Spinal cord (tissue), 10 donors: ENCODE results near the gene PNRC1. TPM values are rescaled to one million over a fixed set of nuclear protein-coding genes. Genes with fewer than 3 reads are reported as not detected.

Experiments
- DNase-seq, 6 donors: peaks; one replicate each; pipeline versions ENCODE4 v3.0.0 to v3.0.0-alpha.2; 2013 to 2015; ENCODE audit warnings: low spot score in 6 of 6, low read depth in 4 of 6
- H3K27ac ChIP-seq: one replicate; pipeline ENCODE4 v1.5.1; 2013; ENCODE audit warnings: low read depth, low read length, control low read depth
- H3K27me3 ChIP-seq: one replicate; pipeline ENCODE4 v1.6.1; 2013; ENCODE audit warnings: low read length; ENCODE audit not compliant: control insufficient read depth, insufficient read depth
- H3K36me3 ChIP-seq: one replicate; pipeline ENCODE4 v1.6.1; 2013; ENCODE audit warnings: low read length; ENCODE audit not compliant: control insufficient read depth, insufficient read depth
- H3K4me1 ChIP-seq: one replicate; pipeline ENCODE4 v1.6.1; 2013; ENCODE audit warnings: low read length; ENCODE audit not compliant: control insufficient read depth, insufficient read depth
- H3K4me3 ChIP-seq: one replicate; pipeline ENCODE4 v1.5.1; 2013; ENCODE audit warnings: low read depth, low read length, control low read depth
- H3K9me3 ChIP-seq: one replicate; pipeline ENCODE4 v1.6.1; 2013; ENCODE audit warnings: low read length; ENCODE audit not compliant: control insufficient read depth, insufficient read depth
- WGBS: methylation state at CpG from one replicate; pipeline ENCODE4 v1.1.5; 2013; ENCODE audit warnings: missing lambda C conversion rate; ENCODE audit not compliant: insufficient coverage; 5-methylcytosine and 5-hydroxymethylcytosine counted together
- polyA plus RNA-seq, 2 donors: library from polyadenylated mRNA; unstranded; fragments of 120-200 nt; gene quantifications; one replicate each; pipeline ENCODE4 v1.2.1, GENCODE V29; 2013; ENCODE audit not compliant: insufficient read length in 2 of 2
- total RNA-seq, 2 donors: library from RNA; depleted of rRNA in 1 of 2; stranded (reverse); fragments of 120-200 nt in 1 of 2; fragments of >200 nt in 1 of 2; gene quantifications; one replicate each; pipeline versions ENCODE4 v1.2.3 to v1.2.4, GENCODE V29; 2013 to 2014
- donor health status: healthy.

Gene PNRC1
- total and polyA plus RNA-seq, 4 donors: 71.0 to 121 (median 90.5) TPM

DNA sequence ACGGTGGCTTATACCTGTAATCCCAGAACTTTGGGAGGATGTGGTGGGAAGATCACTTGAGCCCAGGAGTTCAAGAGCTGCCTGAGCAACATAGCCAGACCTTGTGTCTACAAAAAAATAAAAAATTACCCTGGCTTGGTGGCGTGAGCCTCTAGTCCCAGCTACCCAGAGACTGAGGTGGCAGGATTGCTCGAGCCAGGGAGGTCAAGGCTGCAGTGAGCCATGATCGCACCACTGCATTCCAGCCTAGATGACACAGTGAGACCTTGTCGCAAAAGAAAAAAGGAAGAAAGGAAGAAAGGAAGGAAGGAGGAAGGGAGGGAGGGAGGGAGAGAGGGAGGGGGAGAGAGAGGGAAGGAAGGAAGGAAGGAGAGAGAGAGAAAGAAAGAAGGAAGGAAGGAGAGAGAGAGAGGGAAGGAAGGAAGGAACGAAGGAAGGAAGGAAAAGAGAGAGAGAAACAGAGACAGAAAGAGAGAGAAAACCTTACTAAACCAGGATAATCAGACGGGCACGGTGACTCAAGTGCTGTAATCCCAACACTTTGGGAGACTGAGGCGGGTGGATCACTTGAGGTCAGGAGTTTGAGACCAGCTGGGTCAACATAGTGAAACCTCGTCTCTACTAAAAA lies 10.9 kb upstream of the PNRC1 start:
- no peaks in the 10 kb centered on the region for H3K4me1 ChIP-seq
- peaks cover 1% of the 10 kb centered on the region for H3K9me3 ChIP-seq
- H3K27me3 ChIP-seq: no peaks in the 10 kb centered on the region
- no peak for DNase-seq
- no peak overlapping the region for H3K4me3 ChIP-seq
- no peaks in the 10 kb centered on the region for H3K36me3 ChIP-seq
- H3K27ac ChIP-seq: no peak overlapping the region
- WGBS: 77% methylated on average over 6 of the region's 10 CpGs

DNA sequence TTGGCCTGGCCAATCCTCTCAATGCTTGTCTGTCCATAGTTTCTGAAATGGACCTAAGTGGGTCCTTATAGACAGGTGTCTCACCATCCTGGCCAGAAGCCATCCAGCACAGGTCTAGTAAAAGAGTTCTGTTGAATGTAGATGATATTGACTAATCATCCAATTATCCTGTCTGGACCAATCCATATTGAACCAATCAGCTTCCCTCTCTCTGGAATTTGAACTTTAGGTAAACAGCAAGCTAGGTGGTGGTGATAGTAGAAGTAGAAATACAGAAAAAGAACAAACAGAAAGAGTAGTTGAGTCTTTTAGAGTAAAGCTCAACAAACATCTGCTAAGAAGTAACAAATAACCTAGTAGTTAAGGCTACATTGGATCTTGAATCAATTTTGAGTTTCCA lies 9.5 kb upstream of the PNRC1 start:
- H3K36me3 ChIP-seq: no peaks in the 10 kb centered on the region
- peaks cover 1% of the 10 kb centered on the region for H3K9me3 ChIP-seq
- H3K4me1 ChIP-seq: no peaks in the 10 kb centered on the region
- H3K27ac ChIP-seq: no peak overlapping the region
- H3K4me3 ChIP-seq: no peak overlapping the region
- no peak for DNase-seq
- no peaks in the 10 kb centered on the region for H3K27me3 ChIP-seq

DNA sequence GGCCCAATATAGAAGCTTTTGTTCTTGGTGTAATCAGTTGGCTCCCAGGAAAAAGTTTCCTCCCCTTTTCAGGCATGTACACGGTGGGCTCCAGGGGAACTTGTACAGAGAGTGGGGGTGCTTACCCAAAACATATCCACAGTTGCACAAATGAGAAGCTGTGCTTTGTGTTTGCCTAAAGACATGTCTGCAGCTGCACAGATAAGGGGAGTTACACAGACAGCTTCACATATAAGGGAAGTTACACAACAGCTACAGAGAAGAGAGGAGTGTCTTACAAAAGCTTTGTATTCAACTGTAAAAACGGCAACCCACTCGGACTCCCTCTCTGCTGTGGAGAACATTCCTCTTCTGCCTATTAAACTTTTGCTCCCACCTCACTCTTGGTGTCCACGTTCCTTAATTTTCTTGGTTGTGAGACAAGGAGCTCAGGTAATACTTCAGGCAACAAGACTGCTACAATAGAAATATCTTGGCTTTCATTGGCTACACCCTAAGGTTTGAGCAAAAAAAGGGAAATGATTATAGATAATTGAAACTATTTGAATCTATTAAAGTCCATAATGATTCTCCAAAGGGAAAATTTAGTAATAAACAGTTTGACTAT lies 7.4 kb upstream of the PNRC1 start:
- Histone ChIP-seq H3K27ac (peak overlapping the region; percentile 7), H3K4me3 (no peak overlapping the region), H3K9me3 (peaks cover 1% of the 10 kb centered on the region), H3K36me3 (no peaks in the 10 kb centered on the region), H3K4me1 (no peaks in the 10 kb centered on the region), H3K27me3 (no peaks in the 10 kb centered on the region)
- 62% methylated on average over 3 of the region's 4 CpGs for WGBS
- DNase-seq: no peak

DNA sequence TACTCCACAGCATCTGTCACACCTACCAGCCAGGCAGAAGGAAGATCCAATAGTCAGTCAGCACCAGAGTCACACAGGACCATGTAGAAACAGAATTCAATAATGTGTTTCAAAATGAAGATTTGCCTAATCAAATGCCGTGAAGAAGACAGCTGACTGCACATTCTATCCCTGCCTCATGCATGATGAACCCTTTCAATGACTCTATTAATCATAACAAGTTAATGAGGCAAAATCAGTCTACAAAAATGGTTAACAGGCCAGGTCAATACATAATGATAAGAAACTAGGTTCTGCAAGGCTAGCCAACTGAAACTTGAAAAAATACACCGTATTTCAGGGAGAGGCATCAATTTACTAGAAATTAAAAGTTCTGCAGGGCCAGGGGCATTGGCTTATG lies 6.7 kb upstream of the PNRC1 start:
- Histone ChIP-seq H3K36me3 (no peaks in the 10 kb centered on the region), H3K27me3 (no peaks in the 10 kb centered on the region), H3K4me3 (no peak overlapping the region), H3K27ac (no peak overlapping the region), H3K9me3 (peaks cover 1% of the 10 kb centered on the region), H3K4me1 (peaks cover 2% of the 10 kb centered on the region)
- WGBS: 100% methylated on average over 2 of the region's 2 CpGs
- DNase-seq: no peak

DNA sequence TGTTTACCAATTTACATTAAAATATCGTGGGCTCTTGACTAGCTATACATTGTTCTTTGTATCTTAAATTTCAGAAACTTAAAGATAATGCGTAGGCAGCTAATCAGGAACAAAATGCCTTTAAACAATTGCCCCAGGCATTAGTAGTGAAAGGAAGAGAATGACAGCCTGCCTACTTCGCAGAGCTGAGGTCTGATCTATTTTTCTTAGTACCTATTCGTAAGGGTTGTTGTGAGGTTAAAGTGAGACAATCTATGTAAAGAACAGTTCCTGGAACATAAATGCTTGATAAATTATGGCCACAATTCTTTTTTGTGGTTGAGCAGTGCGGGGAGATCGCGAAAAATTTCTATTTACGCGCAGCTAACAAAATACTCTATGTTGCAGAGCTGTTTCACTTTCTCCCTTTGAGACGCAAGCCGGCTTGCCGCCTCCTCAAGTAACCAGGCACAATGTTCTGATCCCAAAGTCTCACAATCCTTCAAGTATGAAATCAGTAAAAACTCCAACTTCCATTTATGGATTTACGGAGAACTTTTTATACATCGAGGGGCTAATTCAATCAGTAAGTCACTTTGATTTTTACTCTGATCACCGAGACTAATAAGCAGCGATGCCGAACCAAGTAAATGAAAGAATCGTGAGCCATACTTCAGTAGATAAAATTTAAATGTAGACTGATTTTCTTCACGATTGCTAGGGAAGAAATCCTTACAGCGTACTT lies 878 bp upstream of the PNRC1 start:
- DNase-seq: peak in 5 of 6 donors; percentile 36 to 89 (median 79)
- Histone ChIP-seq H3K27me3 (no peaks in the 10 kb centered on the region), H3K4me1 (peaks cover 9% of the 10 kb centered on the region), H3K4me3 (peak overlapping the region; percentile 99), H3K9me3 (no peaks in the 10 kb centered on the region), H3K36me3 (peaks cover 2% of the 10 kb centered on the region), H3K27ac (peak overlapping the region; percentile 100)
- 0% methylated on average over 8 of the region's 20 CpGs for WGBS

DNA sequence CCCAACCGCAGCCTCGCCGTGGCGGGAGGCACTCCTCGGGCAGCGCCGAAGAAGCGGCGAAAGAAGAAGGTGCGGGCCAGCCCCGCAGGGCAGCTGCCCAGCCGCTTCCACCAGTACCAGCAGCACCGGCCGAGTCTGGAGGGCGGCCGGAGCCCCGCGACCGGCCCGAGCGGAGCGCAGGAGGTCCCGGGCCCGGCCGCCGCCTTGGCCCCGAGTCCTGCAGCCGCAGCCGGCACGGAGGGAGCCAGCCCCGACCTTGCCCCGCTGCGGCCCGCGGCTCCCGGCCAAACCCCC lies 525 bp downstream of the PNRC1 start:
- no peaks in the 10 kb centered on the region for H3K9me3 ChIP-seq
- peak overlapping the region; percentile 99 for H3K4me3 ChIP-seq
- peaks cover 9% of the 10 kb centered on the region for H3K4me1 ChIP-seq
- no peaks in the 10 kb centered on the region for H3K27me3 ChIP-seq
- peak overlapping the region; percentile 100 for H3K27ac ChIP-seq
- WGBS: under 1% methylated on average over 36 of the region's 36 CpGs
- peaks cover 13% of the 10 kb centered on the region for H3K36me3 ChIP-seq
- no peak for DNase-seq

DNA sequence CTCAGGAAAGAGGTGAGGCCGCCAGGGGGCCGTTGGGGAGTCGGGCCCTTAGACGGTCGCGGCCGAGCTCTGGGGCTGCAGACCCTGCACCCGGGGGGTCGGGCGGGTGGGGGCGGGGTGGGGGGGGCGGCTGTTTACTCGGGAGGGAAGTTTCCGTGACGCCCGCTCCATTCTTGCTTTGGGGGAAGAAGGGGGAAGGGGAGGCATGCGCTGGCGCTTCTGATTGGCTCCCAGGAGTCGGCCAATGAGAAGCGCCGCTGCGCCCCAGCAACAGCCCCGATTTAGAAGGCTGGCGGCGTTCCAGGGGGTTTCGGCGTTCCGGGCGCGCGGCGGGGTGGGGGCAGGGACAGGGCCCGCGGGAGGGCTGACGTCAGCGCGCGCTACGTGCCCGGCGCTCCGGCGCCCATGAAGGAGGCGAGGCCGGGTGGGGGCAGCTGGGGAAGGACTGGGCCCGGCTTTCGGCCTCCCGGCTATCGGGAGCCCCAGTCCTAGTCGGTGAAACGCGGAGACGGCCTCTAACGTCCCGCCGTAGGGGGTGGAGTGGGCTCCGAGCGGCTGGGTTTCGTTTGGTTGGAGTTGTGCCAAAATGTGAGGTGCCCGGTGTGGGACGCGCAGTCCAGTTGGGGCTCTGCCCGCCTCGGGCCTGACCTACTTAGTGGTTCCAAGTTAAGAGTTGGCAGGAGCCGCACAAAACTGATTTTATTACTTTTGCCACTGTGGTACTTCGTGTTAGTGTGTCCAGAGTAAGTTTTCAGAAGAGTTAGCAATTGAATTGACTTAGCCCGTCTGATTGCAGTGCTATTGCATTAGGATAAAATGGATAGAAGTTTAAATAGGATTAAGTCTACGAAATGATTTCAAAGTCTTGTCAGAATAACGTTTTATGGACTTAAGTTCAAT lies 1.1 kb downstream of the PNRC1 start:
- H3K9me3 ChIP-seq: no peaks in the 10 kb centered on the region
- WGBS: under 1% methylated on average over 56 of the region's 69 CpGs
- DNase-seq: peak; percentile 81 to 99 (median 98)
- peak overlapping the region; percentile 99 for H3K4me3 ChIP-seq
- H3K36me3 ChIP-seq: peaks cover 16% of the 10 kb centered on the region
- H3K27ac ChIP-seq: peak overlapping the region; percentile 100
- H3K4me1 ChIP-seq: peaks cover 9% of the 10 kb centered on the region
- H3K27me3 ChIP-seq: no peaks in the 10 kb centered on the region

DNA sequence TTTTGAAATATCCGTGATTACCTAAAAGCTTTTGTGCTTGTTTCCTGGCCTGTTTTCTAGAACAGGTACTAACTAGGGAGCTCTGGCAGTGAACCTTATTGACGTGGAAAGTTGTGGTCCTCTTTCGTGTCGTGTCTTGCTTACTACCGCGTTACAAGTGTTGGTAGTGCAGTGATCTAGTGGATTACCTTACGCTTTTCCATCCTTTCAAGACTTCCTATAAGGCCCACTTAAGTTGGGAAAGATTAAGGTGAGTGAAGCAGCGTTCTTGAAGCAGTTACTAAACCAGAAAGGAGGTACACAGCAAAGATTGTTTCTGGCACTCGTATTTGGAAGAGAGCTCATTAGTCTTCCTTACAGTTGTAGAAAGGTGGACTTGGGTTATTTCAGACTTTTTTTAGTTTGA lies 1.9 kb downstream of the PNRC1 start:
- Histone ChIP-seq H3K36me3 (peaks cover 19% of the 10 kb centered on the region), H3K27ac (peak overlapping the region; percentile 98), H3K4me1 (peaks cover 9% of the 10 kb centered on the region), H3K9me3 (no peaks in the 10 kb centered on the region), H3K27me3 (no peaks in the 10 kb centered on the region), H3K4me3 (peak overlapping the region; percentile 99)
- WGBS: 9% methylated on average over 3 of the region's 9 CpGs
- DNase-seq: peak in 4 of 6 donors; percentile 11 to 43 (median 26)

DNA sequence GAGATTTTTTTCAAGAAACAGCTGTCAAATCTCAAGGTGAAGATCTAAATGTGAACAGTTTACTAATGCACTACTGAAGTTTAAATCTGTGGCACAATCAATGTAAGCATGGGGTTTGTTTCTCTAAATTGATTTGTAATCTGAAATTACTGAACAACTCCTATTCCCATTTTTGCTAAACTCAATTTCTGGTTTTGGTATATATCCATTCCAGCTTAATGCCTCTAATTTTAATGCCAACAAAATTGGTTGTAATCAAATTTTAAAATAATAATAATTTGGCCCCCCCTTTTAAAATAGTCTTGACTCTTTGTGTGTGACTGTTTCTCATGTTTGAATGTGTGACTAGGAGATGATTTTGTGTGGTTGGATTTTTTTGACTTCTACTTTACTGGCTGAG lies 4.0 kb downstream of the PNRC1 start:
- Histone ChIP-seq H3K36me3 (peaks cover 19% of the 10 kb centered on the region), H3K4me3 (no peak overlapping the region), H3K27me3 (no peaks in the 10 kb centered on the region), H3K9me3 (no peaks in the 10 kb centered on the region), H3K27ac (no peak overlapping the region), H3K4me1 (peaks cover 5% of the 10 kb centered on the region)
- no peak for DNase-seq
